Activated CD4-positive, alpha-beta memory T cell treated with anti-CD3 and anti-CD28 coated beads, Interleukin-2, amount 10 ng/mL, durations not matched to agents 7 days and 5 days (primary cell): Measurements from ENCODE around the gene RNF182. TPM values are rescaled to one million over a fixed set of nuclear protein-coding genes. Genes with fewer than 3 reads are reported as not detected.

ENCODE experiments used
- CTCF ChIA-PET: fragments of 350-600 bp; sonication (Branson Sonifier 250); formaldehyde crosslinking; loops from one replicate; lab custom pipeline; 2021; ENCODE audit warnings: antibody characterized with exemption, inconsistent platforms; lab: Charles Lee
- POLR2A ChIA-PET: fragments of 350-600 bp; sonication (Branson Sonifier 250); formaldehyde crosslinking; loops from one replicate; lab custom pipeline; 2021; ENCODE audit warnings: antibody characterized with exemption; lab: Charles Lee
- DNase-seq: peaks from one replicate; pipeline ENCODE4 v3.0.0-alpha.2; 2020
- H3K27ac Mint-ChIP-seq: one replicate; pipeline ENCODE4 v1.8.0; 2021; ENCODE audit warnings: mild to moderate bottlenecking, mixed read lengths
- H3K27me3 Mint-ChIP-seq: one replicate; pipeline ENCODE4 v1.8.0; 2021; ENCODE audit warnings: mixed read lengths
- H3K36me3 Mint-ChIP-seq: one replicate; pipeline ENCODE4 v1.8.0; 2021; ENCODE audit warnings: low read depth, mixed read lengths
- H3K4me1 Mint-ChIP-seq: one replicate; pipeline ENCODE4 v1.8.0; 2021; ENCODE audit warnings: mixed read lengths
- H3K4me3 Mint-ChIP-seq: one replicate; pipeline ENCODE4 v1.8.0; 2021; ENCODE audit warnings: mild to moderate bottlenecking, mixed read lengths
- H3K9me3 Mint-ChIP-seq: one replicate; pipeline ENCODE4 v1.8.0; 2021; ENCODE audit warnings: mixed read lengths
- total RNA-seq, 2 experiments: library from RNA; stranded (reverse); gene quantifications; one replicate each; pipeline ENCODE4 v1.2.3, GENCODE V29; 2021

Gene RNF182
- total RNA-seq, 2 experiments from 2014 or later, result not detected

GRCh38 chr6:13907614-13908215, 17.0 kb upstream of the RNF182 start:
- Mint-ChIP-seq H3K4me3 (no peak overlapping the region), H3K9me3 (no peaks in the 10 kb centered on the region), H3K36me3 (no peaks in the 10 kb centered on the region), H3K27ac (no peak overlapping the region), H3K4me1 (no peaks in the 10 kb centered on the region), H3K27me3 (peaks cover 58% of the 10 kb centered on the region)
- ChIA-PET CTCF (interaction anchor here (0.9 to 5.4 kb wide), 13 partner anchors 19 to 242 kb away, joined by 3 to 37 read pairs (median 6); no protein-coding TSS in a partner anchor), POLR2A (no interaction called here)
- DNase-seq, result no peak

DNA sequence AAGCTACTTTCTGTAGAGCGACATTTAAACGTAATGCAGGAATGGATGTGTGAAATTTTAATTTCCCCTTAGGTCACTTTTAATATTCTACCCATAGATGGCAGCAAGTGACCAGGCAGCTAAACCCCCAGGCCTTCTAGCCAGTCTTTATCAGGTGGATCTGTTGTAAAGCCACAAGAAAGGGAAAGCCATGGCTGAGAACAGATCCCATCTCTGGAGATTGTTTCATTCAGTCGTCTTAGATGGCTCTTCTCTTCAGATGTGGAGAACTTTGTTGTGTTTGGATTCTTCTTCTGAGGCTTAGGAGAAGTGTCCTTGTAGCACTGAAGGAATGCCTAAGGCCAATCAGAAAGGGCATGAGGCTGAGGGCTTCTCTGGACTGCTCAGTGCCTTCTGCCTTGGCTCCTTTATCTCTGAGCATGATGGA, 15.8 kb upstream of the RNF182 start:
- no peak overlapping the region for H3K27ac Mint-ChIP-seq
- ChIA-PET POLR2A (no interaction called here), CTCF (interaction anchor here (0.7 to 5.4 kb wide), 26 partner anchors 9 to 241 kb away, joined by 3 to 37 read pairs (median 4); partner anchors contain the start of gene RNF182)
- H3K4me3 Mint-ChIP-seq, result no peak overlapping the region
- DNase-seq, result peak; percentile 39
- H3K4me1 Mint-ChIP-seq, result no peaks in the 10 kb centered on the region
- H3K9me3 Mint-ChIP-seq, result no peaks in the 10 kb centered on the region
- peaks cover 53% of the 10 kb centered on the region for H3K27me3 Mint-ChIP-seq
- H3K36me3 Mint-ChIP-seq, result no peaks in the 10 kb centered on the region

- Mint-ChIP-seq H3K4me3 (no peak overlapping the region), H3K27ac (no peak overlapping the region), H3K4me1 (no peaks in the 10 kb centered on the region), H3K36me3 (no peaks in the 10 kb centered on the region), H3K9me3 (no peaks in the 10 kb centered on the region), H3K27me3 (peaks cover 52% of the 10 kb centered on the region)
- CTCF ChIA-PET, result interaction anchor here (1.3 to 5.4 kb wide), 4 partner anchors 13 to 234 kb away, joined by 4 to 37 read pairs (median 30); no protein-coding TSS in a partner anchor
- POLR2A ChIA-PET, result interaction anchor here (1.7 kb wide), 1 partner anchor 156 kb away, joined by 4 read pairs; no protein-coding TSS in a partner anchor
- no peak for DNase-seq
Observed at GRCh38 chr6:13910443-13910842, 14.3 kb upstream of the RNF182 start.

- DNase-seq, result no peak
- H3K4me1 Mint-ChIP-seq, result no peaks in the 10 kb centered on the region
- ChIA-PET POLR2A (interaction anchor here (1.7 kb wide), 1 partner anchor 156 kb away, joined by 4 read pairs; no protein-coding TSS in a partner anchor), CTCF (interaction anchor here (0.6 to 5.4 kb wide), 4 partner anchors 12 to 155 kb away, joined by 4 to 37 read pairs (median 20); no protein-coding TSS in a partner anchor)
- no peak overlapping the region for H3K27ac Mint-ChIP-seq
- H3K9me3 Mint-ChIP-seq, result no peaks in the 10 kb centered on the region
- H3K27me3 Mint-ChIP-seq, result peaks cover 55% of the 10 kb centered on the region
- no peaks in the 10 kb centered on the region for H3K36me3 Mint-ChIP-seq
- H3K4me3 Mint-ChIP-seq, result no peak overlapping the region
Observed at GRCh38 chr6:13911337-13911736, 13.4 kb upstream of the RNF182 start.

- no peak for DNase-seq
- Mint-ChIP-seq H3K27ac (no peak overlapping the region), H3K27me3 (peaks cover 52% of the 10 kb centered on the region), H3K4me1 (no peaks in the 10 kb centered on the region), H3K9me3 (no peaks in the 10 kb centered on the region), H3K4me3 (no peak overlapping the region), H3K36me3 (no peaks in the 10 kb centered on the region)
- ChIA-PET POLR2A (no interaction called here), CTCF (interaction anchor here (0.6 to 3.6 kb wide), 4 partner anchors 9 to 153 kb away, joined by 3 to 19 read pairs (median 4); no protein-coding TSS in a partner anchor)
Observed at GRCh38 chr6:13913226-13914001, 11.3 kb upstream of the RNF182 start.

DNA sequence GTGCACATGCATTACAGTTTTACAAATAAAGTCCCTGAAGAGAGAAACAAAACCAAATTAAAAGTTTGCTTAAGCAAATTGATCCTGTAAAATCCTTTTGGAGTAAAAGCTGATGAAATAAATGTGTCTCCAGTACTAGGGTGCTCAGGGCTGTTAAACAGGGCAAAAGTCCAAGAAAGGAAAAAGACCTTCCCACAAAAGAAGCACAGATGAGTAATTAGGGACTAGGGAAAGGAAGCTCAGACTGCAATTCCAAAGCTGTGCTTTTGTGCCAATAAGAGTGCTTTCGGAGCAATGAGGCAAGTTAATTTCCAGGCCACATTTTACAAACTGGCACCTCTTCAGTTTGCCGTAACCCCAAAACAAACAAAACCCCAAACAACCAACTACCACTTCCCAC, 10.4 kb upstream of the RNF182 start:
- Mint-ChIP-seq H3K27me3 (peaks cover 48% of the 10 kb centered on the region), H3K4me1 (no peaks in the 10 kb centered on the region), H3K36me3 (no peaks in the 10 kb centered on the region), H3K9me3 (no peaks in the 10 kb centered on the region), H3K4me3 (no peak overlapping the region), H3K27ac (no peak overlapping the region)
- no peak for DNase-seq
- ChIA-PET CTCF (interaction anchor here (1.0 to 3.6 kb wide), 2 partner anchors 152 to 231 kb away, joined by 3 to 19 read pairs; no protein-coding TSS in a partner anchor), POLR2A (no interaction called here)

- Mint-ChIP-seq H3K4me3 (no peak overlapping the region), H3K27ac (no peak overlapping the region), H3K27me3 (peaks cover 48% of the 10 kb centered on the region), H3K9me3 (no peaks in the 10 kb centered on the region), H3K36me3 (no peaks in the 10 kb centered on the region), H3K4me1 (no peaks in the 10 kb centered on the region)
- CTCF ChIA-PET, result interaction anchor here (1.0 to 3.6 kb wide), 2 partner anchors 151 to 229 kb away, joined by 3 to 19 read pairs; no protein-coding TSS in a partner anchor
- DNase-seq, result no peak
- POLR2A ChIA-PET, result no interaction called here
Observed at GRCh38 chr6:13915561-13916229, 9.1 kb upstream of the RNF182 start.

GRCh38 chr6:13916230-13916944, 8.4 kb upstream of the RNF182 start:
- Mint-ChIP-seq H3K27me3 (peaks cover 46% of the 10 kb centered on the region), H3K9me3 (no peaks in the 10 kb centered on the region), H3K4me3 (no peak overlapping the region), H3K36me3 (no peaks in the 10 kb centered on the region), H3K4me1 (no peaks in the 10 kb centered on the region), H3K27ac (no peak overlapping the region)
- DNase-seq, result no peak
- CTCF ChIA-PET, result no interaction called here
- POLR2A ChIA-PET, result no interaction called here

DNA sequence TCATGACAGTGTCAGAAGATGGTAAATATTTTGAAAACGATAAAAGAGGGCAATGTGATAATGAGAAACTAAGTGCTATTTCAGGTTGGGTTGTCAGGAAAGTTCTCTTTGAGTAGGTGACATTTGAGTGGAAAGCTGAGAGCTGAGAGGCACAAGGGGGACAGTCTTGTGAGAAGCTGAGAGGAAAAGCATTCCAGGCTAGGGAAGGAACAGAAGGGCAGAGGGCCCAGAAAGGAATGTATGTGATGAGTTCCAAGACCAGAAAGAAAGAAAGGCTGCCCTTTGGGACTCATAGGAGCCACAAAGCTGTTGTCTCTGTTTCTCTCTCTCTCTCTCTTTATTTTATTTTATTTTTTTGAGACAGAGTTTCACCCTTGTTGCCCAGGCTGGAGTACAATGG, 7.6 kb upstream of the RNF182 start:
- H3K4me1 Mint-ChIP-seq, result no peaks in the 10 kb centered on the region
- POLR2A ChIA-PET, result no interaction called here
- CTCF ChIA-PET, result no interaction called here
- H3K4me3 Mint-ChIP-seq, result no peak overlapping the region
- H3K27ac Mint-ChIP-seq, result no peak overlapping the region
- no peaks in the 10 kb centered on the region for H3K36me3 Mint-ChIP-seq
- H3K27me3 Mint-ChIP-seq, result peaks cover 41% of the 10 kb centered on the region
- DNase-seq, result no peak
- H3K9me3 Mint-ChIP-seq, result no peaks in the 10 kb centered on the region

- no peak overlapping the region for H3K27ac Mint-ChIP-seq
- POLR2A ChIA-PET, result no interaction called here
- H3K4me1 Mint-ChIP-seq, result no peaks in the 10 kb centered on the region
- H3K9me3 Mint-ChIP-seq, result no peaks in the 10 kb centered on the region
- no peak for DNase-seq
- H3K4me3 Mint-ChIP-seq, result no peak overlapping the region
- H3K27me3 Mint-ChIP-seq, result peaks cover 45% of the 10 kb centered on the region
- H3K36me3 Mint-ChIP-seq, result no peaks in the 10 kb centered on the region
- CTCF ChIA-PET, result no interaction called here
Observed at GRCh38 chr6:13918686-13919250, 6.0 kb upstream of the RNF182 start.

GRCh38 chr6:13919861-13920260, 4.9 kb upstream of the RNF182 start:
- CTCF ChIA-PET, result interaction anchor here (1.1 kb wide), 1 partner anchor 11 kb away, joined by 3 read pairs; no protein-coding TSS in a partner anchor
- H3K36me3 Mint-ChIP-seq, result no peaks in the 10 kb centered on the region
- no peak for DNase-seq
- peaks cover 7% of the 10 kb centered on the region for H3K4me1 Mint-ChIP-seq
- no peak overlapping the region for H3K4me3 Mint-ChIP-seq
- no peak overlapping the region for H3K27ac Mint-ChIP-seq
- H3K27me3 Mint-ChIP-seq, result peaks cover 45% of the 10 kb centered on the region
- no peaks in the 10 kb centered on the region for H3K9me3 Mint-ChIP-seq
- POLR2A ChIA-PET, result no interaction called here

DNA sequence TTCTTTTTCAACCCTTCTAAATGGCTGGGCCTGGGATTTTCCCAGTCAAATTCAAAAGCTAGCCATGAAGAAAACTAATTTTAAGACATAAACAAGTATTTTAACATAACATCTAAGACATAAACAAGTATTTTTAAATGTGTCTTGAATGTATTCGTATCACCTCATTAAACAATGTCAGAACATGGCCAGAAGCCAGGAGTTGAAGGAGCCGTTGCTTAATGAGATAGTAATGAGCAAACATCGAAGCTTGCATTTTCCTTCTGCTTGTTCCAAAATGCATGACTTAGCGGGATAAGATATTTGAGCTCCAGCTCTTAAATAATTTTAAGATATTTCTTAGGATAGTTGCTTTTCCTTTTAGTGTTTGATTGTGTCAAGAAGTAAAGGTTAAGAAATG, 4.2 kb upstream of the RNF182 start:
- peaks cover 46% of the 10 kb centered on the region for H3K27me3 Mint-ChIP-seq
- CTCF ChIA-PET, result interaction anchor here (1.1 kb wide), 1 partner anchor 12 kb away, joined by 3 read pairs; no protein-coding TSS in a partner anchor
- POLR2A ChIA-PET, result no interaction called here

More for the DNA sequence above, 4.2 kb upstream of the RNF182 start:
- Mint-ChIP-seq H3K36me3 (no peaks in the 10 kb centered on the region), H3K9me3 (no peaks in the 10 kb centered on the region), H3K4me1 (peaks cover 12% of the 10 kb centered on the region), H3K27ac (no peak overlapping the region), H3K4me3 (no peak overlapping the region)
- no peak for DNase-seq
